ENCODE measurements around the gene KRT2. TPM values are rescaled to one million over a fixed set of nuclear protein-coding genes. Genes with fewer than 3 reads are reported as not detected.

Gene KRT2
- total and polyA plus RNA-seq, 3 experiments from 2014 or later = 0.16 TPM; not detected in 2

DNA sequence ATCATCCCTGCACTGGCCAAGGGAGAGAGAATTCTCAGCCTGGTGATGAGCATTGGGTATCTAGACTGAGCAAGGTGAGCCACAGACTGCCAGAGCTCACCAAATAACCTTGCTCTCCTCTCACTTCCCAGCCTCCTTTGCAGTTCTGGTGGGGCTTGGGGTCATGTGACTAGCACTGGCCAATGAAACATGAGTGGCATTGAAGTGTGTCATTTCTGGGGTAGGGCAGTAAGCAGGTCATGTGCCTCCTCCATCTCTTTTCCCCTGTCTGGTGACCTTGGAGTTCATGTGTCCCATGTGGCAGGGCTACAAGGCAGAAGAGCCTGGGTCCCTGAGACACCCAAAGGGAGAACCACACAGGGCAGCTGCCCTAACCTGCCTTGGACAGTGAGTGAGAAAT lies 47.2 kb downstream of the KRT2 start:
- no peak overlapping the region for H3K27ac ChIP-seq (ENCODE audit: low read depth, low read length)
- ChIA-PET CTCF (no interaction called here), POLR2A (no interaction called here)
- DNase-seq = no peak
- H3K4me3 ChIP-seq (ENCODE audit: low read length) = no peak overlapping the region
- Mint-ChIP-seq H3K36me3 (peaks cover 0 to 4% (median 2%) of the 10 kb centered on the region in 3 donors), H3K27me3 (peaks cover 22% of the 10 kb centered on the region in 2 donors), H3K4me3 (peak overlapping the region in 1 of 7 donors; percentile 13), H3K4me1 (peaks cover 22 to 42% (median 38%) of the 10 kb centered on the region in 3 donors), H3K27ac (peak overlapping the region in 2 of 8 donors; percentile 23 to 26), H3K9me3 (no peaks in the 10 kb centered on the region)
- H3K27me3 ChIP-seq (ENCODE audit: insufficient read depth, low read length, poor library complexity, severe bottlenecking) = no peaks in the 10 kb centered on the region
- H3K36me3 ChIP-seq (ENCODE audit: insufficient read depth, low read length) = no peaks in the 10 kb centered on the region
- H3K9me3 ChIP-seq (ENCODE audit: low read length) = no peaks in the 10 kb centered on the region
- peaks cover 79% of the 10 kb centered on the region for H3K4me1 ChIP-seq (ENCODE audit: insufficient read depth, low read length)

DNA sequence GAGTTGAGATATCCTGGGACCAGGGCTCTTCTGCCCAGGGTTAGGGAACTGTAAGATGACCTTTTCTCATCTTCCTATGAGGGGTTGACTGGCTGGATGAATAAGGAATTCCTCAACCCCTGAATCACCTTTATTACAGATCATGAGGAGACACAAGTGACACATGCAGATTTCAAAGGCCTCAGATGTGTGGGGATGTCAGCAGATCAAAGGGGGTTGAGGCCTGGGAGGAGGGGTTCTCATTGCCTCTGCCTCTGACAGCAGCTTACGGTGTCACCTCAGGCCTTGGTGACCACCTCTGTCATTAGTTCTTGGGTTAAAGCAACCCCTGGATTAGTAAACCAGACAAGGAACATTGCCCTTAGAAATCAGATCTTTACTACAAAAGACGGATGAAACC lies 48.7 kb downstream of the KRT2 start:
- H3K36me3 ChIP-seq (ENCODE audit: insufficient read depth, low read length) = no peaks in the 10 kb centered on the region
- ChIA-PET POLR2A (no interaction called here), CTCF (no interaction called here)
- H3K27ac Mint-ChIP-seq = peak overlapping the region in 3 of 8 donors; percentile 2 to 61 (median 28)
- no peaks in the 10 kb centered on the region for H3K27me3 ChIP-seq (ENCODE audit: insufficient read depth, low read length, poor library complexity, severe bottlenecking)
- no peak overlapping the region for H3K4me3 Mint-ChIP-seq
- H3K9me3 ChIP-seq (ENCODE audit: low read length) = no peaks in the 10 kb centered on the region
- H3K27ac ChIP-seq (ENCODE audit: low read depth, low read length) = no peak overlapping the region
- no peak overlapping the region for H3K4me3 ChIP-seq (ENCODE audit: low read length)
- no peaks in the 10 kb centered on the region for H3K9me3 Mint-ChIP-seq
- H3K36me3 Mint-ChIP-seq = peaks cover 0 to 4% (median 0%) of the 10 kb centered on the region in 3 donors
- DNase-seq = peak in 1 of 5 donors; percentile 69
- H3K4me1 ChIP-seq (ENCODE audit: insufficient read depth, low read length) = peaks cover 63% of the 10 kb centered on the region
- peaks cover 31 to 36% of the 10 kb centered on the region in 2 donors for H3K27me3 Mint-ChIP-seq
- H3K4me1 Mint-ChIP-seq = peaks cover 12 to 26% (median 23%) of the 10 kb centered on the region in 3 donors

DNA sequence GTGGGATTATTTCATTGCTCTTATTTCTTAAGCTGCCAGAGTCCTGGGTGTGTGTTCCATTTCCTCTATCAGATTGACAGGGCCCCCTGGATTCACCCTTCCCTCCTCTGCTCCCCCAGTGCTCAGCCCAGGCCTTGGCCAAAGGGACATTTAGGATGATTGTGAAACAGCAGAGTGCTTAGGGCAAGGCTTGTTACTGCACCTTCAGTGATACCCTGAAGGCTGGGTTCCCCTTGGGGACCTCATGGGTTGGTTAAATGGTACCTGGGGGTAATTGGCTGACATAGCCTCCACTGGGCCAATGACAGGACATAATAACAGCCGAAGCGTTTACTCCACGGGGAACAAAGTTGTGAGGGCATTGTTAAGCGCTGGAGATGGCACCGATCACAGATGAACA lies 49.5 kb downstream of the KRT2 start:
- H3K27me3 ChIP-seq (ENCODE audit: insufficient read depth, low read length, poor library complexity, severe bottlenecking) = no peaks in the 10 kb centered on the region
- H3K4me1 ChIP-seq (ENCODE audit: insufficient read depth, low read length) = peaks cover 56% of the 10 kb centered on the region
- H3K27ac ChIP-seq (ENCODE audit: low read depth, low read length) = no peak overlapping the region
- H3K4me3 ChIP-seq (ENCODE audit: low read length) = no peak overlapping the region
- no peaks in the 10 kb centered on the region for H3K36me3 ChIP-seq (ENCODE audit: insufficient read depth, low read length)
- Mint-ChIP-seq H3K27ac (peak overlapping the region in 1 of 8 donors; percentile 63), H3K9me3 (no peaks in the 10 kb centered on the region), H3K4me1 (peaks cover 8 to 21% (median 15%) of the 10 kb centered on the region in 3 donors), H3K27me3 (peaks cover 31 to 41% of the 10 kb centered on the region in 2 donors), H3K4me3 (no peak overlapping the region), H3K36me3 (peaks cover 0 to 4% (median 0%) of the 10 kb centered on the region in 3 donors)
- no peaks in the 10 kb centered on the region for H3K9me3 ChIP-seq (ENCODE audit: low read length)
- DNase-seq = no peak
- POLR2A ChIA-PET = no interaction called here
- CTCF ChIA-PET = no interaction called here

DNA sequence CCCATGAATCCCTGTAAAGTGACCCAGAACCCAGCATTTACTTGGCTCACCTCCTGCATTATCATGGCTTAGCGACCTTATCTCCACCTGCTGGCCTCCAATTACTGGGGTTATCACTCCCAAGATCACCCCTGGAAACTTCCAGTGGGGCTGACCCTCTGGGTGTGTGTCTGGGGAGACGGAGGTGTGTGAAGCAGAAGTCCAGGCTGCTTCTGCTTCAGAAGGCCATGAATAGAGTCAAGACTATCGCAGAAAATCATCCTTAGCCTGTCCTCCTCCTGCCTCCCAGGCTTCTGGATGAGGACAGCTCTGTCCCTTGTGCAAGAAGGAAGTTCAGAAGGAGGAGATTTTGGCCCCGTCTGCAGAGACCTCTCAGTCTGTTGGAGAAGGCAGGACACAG lies 50.3 kb downstream of the KRT2 start:
- Histone ChIP-seq H3K4me1 (ENCODE audit: insufficient read depth, low read length) (peaks cover 47% of the 10 kb centered on the region), H3K36me3 (ENCODE audit: insufficient read depth, low read length) (no peaks in the 10 kb centered on the region), H3K27ac (ENCODE audit: low read depth, low read length) (no peak overlapping the region), H3K9me3 (ENCODE audit: low read length) (no peaks in the 10 kb centered on the region), H3K4me3 (ENCODE audit: low read length) (no peak overlapping the region), H3K27me3 (ENCODE audit: insufficient read depth, low read length, poor library complexity, severe bottlenecking) (no peaks in the 10 kb centered on the region)
- no peak for DNase-seq
- Mint-ChIP-seq H3K4me1 (peaks cover 8 to 18% (median 11%) of the 10 kb centered on the region in 3 donors), H3K36me3 (peaks cover 0 to 4% (median 0%) of the 10 kb centered on the region in 3 donors), H3K4me3 (no peak overlapping the region), H3K27me3 (peaks cover 31 to 41% of the 10 kb centered on the region in 2 donors), H3K9me3 (no peaks in the 10 kb centered on the region), H3K27ac (no peak overlapping the region)
- POLR2A ChIA-PET = no interaction called here
- CTCF ChIA-PET = no interaction called here

DNA sequence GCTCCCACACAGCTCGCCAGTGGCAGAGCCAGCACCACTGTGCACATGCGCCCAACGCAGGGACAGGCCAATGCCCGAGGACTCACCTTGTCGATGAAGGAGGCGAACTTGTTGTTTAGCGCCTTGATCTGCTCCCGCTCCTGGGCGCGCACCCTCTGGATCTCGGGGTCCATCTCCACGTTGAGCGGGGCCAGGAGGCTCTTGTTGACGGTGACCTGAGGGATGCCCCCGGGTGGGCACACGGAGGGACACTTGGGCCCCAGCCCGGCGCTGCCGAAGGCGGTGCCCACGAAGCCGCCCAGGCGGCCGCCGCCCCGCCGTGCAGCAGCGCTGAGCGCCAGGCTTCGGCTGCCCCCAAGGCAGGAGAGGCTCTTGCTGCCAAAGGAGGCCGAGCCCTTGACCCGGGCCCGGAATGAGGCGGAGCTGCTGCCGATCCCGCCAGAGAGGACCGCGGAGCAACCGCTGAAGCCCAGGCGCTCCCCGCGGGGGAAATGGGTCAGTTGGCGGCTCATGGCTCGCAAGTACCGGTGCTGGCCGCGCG lies 51.0 kb downstream of the KRT2 start, which contains the start of gene KRT72:
TSS of gene KRT72 (minus strand) at position 523 of the 541 bp plus-strand sequence. CDS start at position 512, 11 bp downstream.
- no peak within 1 kb of the TSS for H3K4me3 Mint-ChIP-seq
- Histone ChIP-seq H3K27ac (ENCODE audit: low read depth, low read length) (no peak within 1 kb of the TSS), H3K4me1 (ENCODE audit: insufficient read depth, low read length) (peaks cover 41% of the 10 kb centered on the region), H3K4me3 (ENCODE audit: low read length) (no peak within 1 kb of the TSS), H3K36me3 (ENCODE audit: insufficient read depth, low read length) (no peaks in the 10 kb centered on the region), H3K9me3 (ENCODE audit: low read length) (no peaks in the 10 kb centered on the region), H3K27me3 (ENCODE audit: insufficient read depth, low read length, poor library complexity, severe bottlenecking) (no peaks in the 10 kb centered on the region)
- H3K9me3 Mint-ChIP-seq = no peaks in the 10 kb centered on the region
- POLR2A ChIA-PET = no interaction called here
- CTCF ChIA-PET = interaction anchor here (0.5 kb wide), 1 partner anchor 622 kb away, joined by 3 read pairs; no protein-coding TSS in a partner anchor
- no peak for DNase-seq
- H3K4me1 Mint-ChIP-seq = peaks cover 8 to 18% (median 11%) of the 10 kb centered on the region in 3 donors
- H3K36me3 Mint-ChIP-seq = peaks cover 0 to 4% (median 0%) of the 10 kb centered on the region in 3 donors
- H3K27ac Mint-ChIP-seq = no peak within 1 kb of the TSS
- H3K27me3 Mint-ChIP-seq = peaks cover 31 to 41% of the 10 kb centered on the region in 2 donors

DNA sequence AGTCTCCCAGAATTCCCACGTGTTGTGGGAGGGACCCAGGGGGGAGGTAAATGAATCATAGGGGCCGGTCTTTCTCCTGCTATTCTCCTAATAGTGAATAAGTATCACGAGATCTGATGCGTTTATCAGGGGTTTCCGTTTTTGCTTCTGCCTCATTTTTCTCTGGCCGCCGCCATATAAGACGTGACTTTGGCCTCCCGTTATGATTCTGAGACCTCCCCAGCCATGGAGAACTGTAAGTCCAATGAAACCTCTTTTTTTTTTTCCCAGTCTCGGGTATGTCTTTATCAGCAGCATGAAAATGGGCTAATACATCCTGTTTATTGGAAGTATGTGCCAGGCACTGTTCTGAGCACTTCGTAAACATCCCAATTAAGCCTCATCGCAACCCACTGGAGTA lies 51.5 kb downstream of the KRT2 start:
- CTCF ChIA-PET = interaction anchor here (0.5 to 1.4 kb wide), 2 partner anchors 279 to 621 kb away, joined by 3 read pairs; no protein-coding TSS in a partner anchor

DNA sequence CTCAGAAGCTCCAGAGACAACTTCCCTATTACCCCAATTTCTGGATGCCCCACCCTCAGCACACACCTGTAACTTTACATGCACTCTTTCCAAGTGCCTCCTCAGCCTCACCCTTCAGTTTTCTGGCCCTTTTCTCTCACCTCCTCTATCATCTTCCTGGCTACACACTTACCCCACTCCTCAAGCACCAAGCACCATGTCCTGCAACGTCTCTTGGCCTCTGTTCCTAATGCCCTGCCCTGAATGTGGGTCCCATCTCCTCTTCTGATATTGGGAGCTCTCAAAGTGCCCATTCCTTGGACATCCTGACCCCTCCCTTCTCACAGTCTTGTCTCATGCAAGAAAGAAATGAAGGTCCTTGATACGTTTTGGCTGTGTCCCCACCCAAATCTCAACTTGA lies 51.9 kb downstream of the KRT2 start:
- H3K36me3 ChIP-seq (ENCODE audit: insufficient read depth, low read length) = no peaks in the 10 kb centered on the region
- no peaks in the 10 kb centered on the region for H3K9me3 ChIP-seq (ENCODE audit: low read length)
- no peak overlapping the region for H3K27ac ChIP-seq (ENCODE audit: low read depth, low read length)
- H3K27me3 ChIP-seq (ENCODE audit: insufficient read depth, low read length, poor library complexity, severe bottlenecking) = no peaks in the 10 kb centered on the region
- H3K27me3 Mint-ChIP-seq = peaks cover 31 to 37% of the 10 kb centered on the region in 2 donors
- H3K27ac Mint-ChIP-seq = peak overlapping the region in 2 of 8 donors; percentile 1 to 14
- DNase-seq = peak in 1 of 5 donors; percentile 12
- H3K4me1 ChIP-seq (ENCODE audit: insufficient read depth, low read length) = peaks cover 32% of the 10 kb centered on the region
- peaks cover 2 to 11% (median 5%) of the 10 kb centered on the region in 3 donors for H3K4me1 Mint-ChIP-seq
- POLR2A ChIA-PET = no interaction called here
- CTCF ChIA-PET = interaction anchor here (0.8 to 1.4 kb wide), 2 partner anchors 14 to 280 kb away, joined by 3 read pairs; no protein-coding TSS in a partner anchor
- H3K4me3 Mint-ChIP-seq = no peak overlapping the region
- no peaks in the 10 kb centered on the region for H3K9me3 Mint-ChIP-seq
- no peak overlapping the region for H3K4me3 ChIP-seq (ENCODE audit: low read length)
- peaks cover 0 to 4% (median 0%) of the 10 kb centered on the region in 3 donors for H3K36me3 Mint-ChIP-seq

More for the DNA sequence above, 51.5 kb downstream of the KRT2 start:
- Mint-ChIP-seq H3K4me1 (peaks cover 6 to 13% (median 8%) of the 10 kb centered on the region in 3 donors), H3K27ac (no peak overlapping the region), H3K36me3 (peaks cover 0 to 4% (median 0%) of the 10 kb centered on the region in 3 donors), H3K27me3 (peaks cover 31 to 37% of the 10 kb centered on the region in 2 donors), H3K4me3 (no peak overlapping the region), H3K9me3 (no peaks in the 10 kb centered on the region)
- POLR2A ChIA-PET = no interaction called here
- no peak overlapping the region for H3K27ac ChIP-seq (ENCODE audit: low read depth, low read length)
- H3K4me3 ChIP-seq (ENCODE audit: low read length) = no peak overlapping the region
- no peaks in the 10 kb centered on the region for H3K27me3 ChIP-seq (ENCODE audit: insufficient read depth, low read length, poor library complexity, severe bottlenecking)
- no peaks in the 10 kb centered on the region for H3K36me3 ChIP-seq (ENCODE audit: insufficient read depth, low read length)
- H3K4me1 ChIP-seq (ENCODE audit: insufficient read depth, low read length) = peaks cover 35% of the 10 kb centered on the region
- DNase-seq = no peak
- H3K9me3 ChIP-seq (ENCODE audit: low read length) = no peaks in the 10 kb centered on the region

DNA sequence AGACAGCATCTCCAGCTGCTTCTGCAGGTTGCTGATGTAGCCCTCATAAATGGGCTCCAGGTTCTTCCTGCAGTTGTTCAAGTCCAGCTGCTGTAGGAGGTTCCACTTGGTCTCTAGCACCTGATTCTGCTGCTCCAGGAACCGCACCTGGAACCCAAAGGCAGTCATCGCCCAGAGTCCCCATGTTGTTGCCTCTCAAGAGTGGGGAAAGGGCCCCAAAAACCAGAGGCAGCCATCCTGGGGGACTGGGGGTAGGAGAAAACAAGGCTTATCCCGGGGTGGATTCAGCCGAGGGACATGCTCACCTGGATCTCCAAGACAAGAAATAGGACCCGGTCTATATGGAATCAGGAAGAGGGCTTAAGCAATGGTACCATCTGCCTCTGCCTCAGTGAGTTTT lies 53.0 kb downstream of the KRT2 start:
- no peak overlapping the region for H3K4me3 ChIP-seq (ENCODE audit: low read length)
- ChIA-PET CTCF (interaction anchor here (0.8 kb wide), 1 partner anchor 13 kb away, joined by 3 read pairs; no protein-coding TSS in a partner anchor), POLR2A (no interaction called here)
- H3K27me3 ChIP-seq (ENCODE audit: insufficient read depth, low read length, poor library complexity, severe bottlenecking) = no peaks in the 10 kb centered on the region
- peaks cover 24% of the 10 kb centered on the region for H3K4me1 ChIP-seq (ENCODE audit: insufficient read depth, low read length)
- H3K9me3 ChIP-seq (ENCODE audit: low read length) = no peaks in the 10 kb centered on the region
- Mint-ChIP-seq H3K9me3 (no peaks in the 10 kb centered on the region), H3K27me3 (peaks cover 31 to 40% of the 10 kb centered on the region in 2 donors), H3K27ac (no peak overlapping the region), H3K4me3 (no peak overlapping the region), H3K4me1 (peaks cover 0 to 5% (median 3%) of the 10 kb centered on the region in 3 donors), H3K36me3 (peaks cover 0 to 3% (median 0%) of the 10 kb centered on the region in 3 donors)
- DNase-seq = no peak
- H3K27ac ChIP-seq (ENCODE audit: low read depth, low read length) = no peak overlapping the region
- H3K36me3 ChIP-seq (ENCODE audit: insufficient read depth, low read length) = no peaks in the 10 kb centered on the region
